22Rv1 (cell line): ENCODE results near the gene LHPP.
"Not testable (repeated sequence)": the region's sequence is repeated elsewhere in the genome, so short reads cannot be mapped to it uniquely, and the experiment has no call there.

ENCODE experiments used
- H3K27ac ChIP-seq: fragments of 450-650 bp; 2 replicates; pipeline ENCODE4 v1.5.1; 2017
- ZFX ChIP-seq: fragments of 450-650 bp; IDR thresholded peaks from 2 replicates; pipeline ENCODE4 v1.6.1; 2017; ENCODE audit warnings: antibody characterized with exemption, borderline replicate concordance
- TF ChIP-seq, protein P1 (sequence below): fragments of 450-650 bp; IDR thresholded peaks from 2 replicates; pipeline ENCODE4 v1.5.1; 2017; ENCODE audit warnings: mild to moderate bottlenecking

Gene LHPP

GRCh38 chr10:124545351-124546054, 83.9 kb downstream of the LHPP start:
- no peak overlapping the region for H3K27ac ChIP-seq
- TF ChIP-seq ZFX: no peak
- TF ChIP-seq, protein P1, sequence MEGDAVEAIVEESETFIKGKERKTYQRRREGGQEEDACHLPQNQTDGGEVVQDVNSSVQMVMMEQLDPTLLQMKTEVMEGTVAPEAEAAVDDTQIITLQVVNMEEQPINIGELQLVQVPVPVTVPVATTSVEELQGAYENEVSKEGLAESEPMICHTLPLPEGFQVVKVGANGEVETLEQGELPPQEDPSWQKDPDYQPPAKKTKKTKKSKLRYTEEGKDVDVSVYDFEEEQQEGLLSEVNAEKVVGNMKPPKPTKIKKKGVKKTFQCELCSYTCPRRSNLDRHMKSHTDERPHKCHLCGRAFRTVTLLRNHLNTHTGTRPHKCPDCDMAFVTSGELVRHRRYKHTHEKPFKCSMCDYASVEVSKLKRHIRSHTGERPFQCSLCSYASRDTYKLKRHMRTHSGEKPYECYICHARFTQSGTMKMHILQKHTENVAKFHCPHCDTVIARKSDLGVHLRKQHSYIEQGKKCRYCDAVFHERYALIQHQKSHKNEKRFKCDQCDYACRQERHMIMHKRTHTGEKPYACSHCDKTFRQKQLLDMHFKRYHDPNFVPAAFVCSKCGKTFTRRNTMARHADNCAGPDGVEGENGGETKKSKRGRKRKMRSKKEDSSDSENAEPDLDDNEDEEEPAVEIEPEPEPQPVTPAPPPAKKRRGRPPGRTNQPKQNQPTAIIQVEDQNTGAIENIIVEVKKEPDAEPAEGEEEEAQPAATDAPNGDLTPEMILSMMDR: no peak

DNA sequence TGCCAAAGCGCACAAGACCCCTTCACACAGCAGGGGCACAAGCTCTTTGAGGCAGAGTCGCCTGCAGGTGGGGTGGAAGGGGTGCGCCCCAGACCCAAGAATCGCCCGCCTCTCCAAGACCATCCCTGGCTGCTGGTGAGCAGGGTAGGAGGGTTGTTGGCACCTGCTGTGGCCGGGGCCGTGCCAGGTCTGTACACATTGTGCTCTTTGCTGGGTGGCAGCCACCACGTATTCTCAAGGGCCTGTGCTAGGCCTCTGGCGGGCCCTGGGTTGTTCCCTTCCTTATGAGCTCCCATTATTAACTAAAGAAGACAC, 84.4 kb downstream of the LHPP start:
- TF ChIP-seq, protein P1: no peak
- no peak for TF ChIP-seq ZFX
- no peak overlapping the region for H3K27ac ChIP-seq

DNA sequence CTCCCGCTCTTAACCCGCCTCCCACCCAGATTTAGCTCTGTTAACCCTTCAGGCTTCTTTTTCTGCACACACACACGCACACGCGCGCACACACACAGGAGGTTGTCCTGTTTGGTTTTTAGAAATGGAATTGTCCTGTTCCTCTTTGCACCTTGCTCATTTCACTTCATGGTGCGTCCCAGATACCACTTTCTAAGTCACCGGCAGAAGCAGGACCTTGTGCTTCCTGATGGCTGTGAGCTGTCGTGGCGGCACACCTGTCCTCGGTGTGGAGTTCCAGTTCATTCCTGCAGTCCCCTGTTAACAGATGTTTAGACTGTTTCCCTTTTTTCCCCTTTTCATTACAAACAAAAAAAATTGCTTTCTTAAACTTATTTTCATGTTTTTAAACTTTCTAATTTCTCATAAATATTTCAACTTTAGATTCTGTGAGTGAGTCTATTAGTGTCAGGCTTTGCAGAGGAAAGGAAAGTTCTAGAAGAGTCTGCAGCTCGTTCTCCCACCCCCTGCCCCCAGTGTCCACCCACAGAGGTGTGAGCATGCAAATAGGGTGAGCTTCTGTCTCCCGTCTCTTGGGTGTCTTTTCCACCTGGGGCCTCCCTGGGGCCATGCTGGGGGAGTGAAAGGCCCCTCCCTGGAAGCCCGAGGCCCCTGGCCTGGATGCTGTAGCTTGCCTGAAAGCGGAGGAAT, 85.5 kb downstream of the LHPP start:
- no peak overlapping the region for H3K27ac ChIP-seq
- TF ChIP-seq, protein P1: no peak
- TF ChIP-seq ZFX: no peak

DNA sequence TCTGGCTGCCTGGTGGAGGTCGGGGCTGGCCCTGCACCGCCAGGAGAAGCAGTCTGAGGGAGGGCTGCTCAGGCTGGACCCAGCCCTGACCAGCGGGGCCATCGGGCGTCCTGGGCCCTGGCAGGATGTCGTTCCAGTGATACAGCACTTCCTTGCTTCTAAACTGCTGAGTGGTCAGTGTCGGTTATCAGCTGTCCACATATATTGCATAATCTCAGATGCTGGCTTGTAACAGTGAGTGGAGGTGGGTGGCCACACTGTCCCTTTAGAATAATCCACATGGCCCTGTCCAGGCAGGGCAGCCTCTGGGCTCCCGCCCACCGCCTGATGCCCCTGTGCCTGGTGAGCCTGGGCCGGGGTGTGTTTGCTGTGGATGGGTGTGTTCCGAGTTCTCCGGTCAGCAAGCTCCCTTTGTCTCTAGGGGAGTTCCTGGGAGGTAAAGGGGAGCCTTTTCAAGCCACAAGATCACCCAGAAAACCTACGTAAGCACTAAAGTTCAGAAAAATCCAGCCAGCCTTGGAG, 86.1 kb downstream of the LHPP start:
- TF ChIP-seq, protein P1: no peak
- TF ChIP-seq ZFX: no peak
- no peak overlapping the region for H3K27ac ChIP-seq

- H3K27ac ChIP-seq: not testable (repeated sequence)
Measured at GRCh38 chr10:124549171-124549570, 87.5 kb downstream of the LHPP start.

GRCh38 chr10:124550293-124551034, 88.8 kb downstream of the LHPP start:
- H3K27ac ChIP-seq: no peak overlapping the region

DNA sequence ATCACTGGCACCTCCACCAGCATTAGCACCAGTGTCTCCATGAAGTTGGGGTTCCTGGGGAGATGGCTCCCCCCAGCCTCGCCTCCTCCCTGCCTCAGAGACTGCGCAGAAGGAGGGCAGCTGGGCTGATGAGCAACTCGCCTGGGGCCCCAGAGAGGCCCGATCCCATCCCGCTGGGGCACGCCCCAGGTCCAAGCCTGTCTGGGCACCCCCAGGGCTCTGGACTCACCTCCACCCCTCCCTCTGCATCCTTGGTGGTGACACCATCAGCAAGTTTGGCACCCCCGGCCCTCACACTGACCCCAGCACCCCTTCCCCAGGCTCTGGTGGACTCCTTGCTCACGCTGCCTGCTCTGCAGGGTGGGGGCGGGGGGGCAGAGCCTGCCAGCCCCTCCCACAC, 89.5 kb downstream of the LHPP start:
- TF ChIP-seq, protein P1: no peak
- H3K27ac ChIP-seq: no peak overlapping the region

More at GRCh38 chr10:124550293-124551034, 88.8 kb downstream of the LHPP start:
- TF ChIP-seq ZFX: no peak
- TF ChIP-seq, protein P1: no peak
